HG03066 (cell line): ENCODE results near the gene TADA1.

Experiments used
- ATAC-seq: cut with Tn5 transposase; IDR thresholded peaks from one replicate; pipeline ENCODE4 v1.9.1; 2021; ENCODE audit warnings: low read depth; ENCODE audit not compliant: unreplicated experiment

Gene TADA1, protein sequence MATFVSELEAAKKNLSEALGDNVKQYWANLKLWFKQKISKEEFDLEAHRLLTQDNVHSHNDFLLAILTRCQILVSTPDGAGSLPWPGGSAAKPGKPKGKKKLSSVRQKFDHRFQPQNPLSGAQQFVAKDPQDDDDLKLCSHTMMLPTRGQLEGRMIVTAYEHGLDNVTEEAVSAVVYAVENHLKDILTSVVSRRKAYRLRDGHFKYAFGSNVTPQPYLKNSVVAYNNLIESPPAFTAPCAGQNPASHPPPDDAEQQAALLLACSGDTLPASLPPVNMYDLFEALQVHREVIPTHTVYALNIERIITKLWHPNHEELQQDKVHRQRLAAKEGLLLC

DNA sequence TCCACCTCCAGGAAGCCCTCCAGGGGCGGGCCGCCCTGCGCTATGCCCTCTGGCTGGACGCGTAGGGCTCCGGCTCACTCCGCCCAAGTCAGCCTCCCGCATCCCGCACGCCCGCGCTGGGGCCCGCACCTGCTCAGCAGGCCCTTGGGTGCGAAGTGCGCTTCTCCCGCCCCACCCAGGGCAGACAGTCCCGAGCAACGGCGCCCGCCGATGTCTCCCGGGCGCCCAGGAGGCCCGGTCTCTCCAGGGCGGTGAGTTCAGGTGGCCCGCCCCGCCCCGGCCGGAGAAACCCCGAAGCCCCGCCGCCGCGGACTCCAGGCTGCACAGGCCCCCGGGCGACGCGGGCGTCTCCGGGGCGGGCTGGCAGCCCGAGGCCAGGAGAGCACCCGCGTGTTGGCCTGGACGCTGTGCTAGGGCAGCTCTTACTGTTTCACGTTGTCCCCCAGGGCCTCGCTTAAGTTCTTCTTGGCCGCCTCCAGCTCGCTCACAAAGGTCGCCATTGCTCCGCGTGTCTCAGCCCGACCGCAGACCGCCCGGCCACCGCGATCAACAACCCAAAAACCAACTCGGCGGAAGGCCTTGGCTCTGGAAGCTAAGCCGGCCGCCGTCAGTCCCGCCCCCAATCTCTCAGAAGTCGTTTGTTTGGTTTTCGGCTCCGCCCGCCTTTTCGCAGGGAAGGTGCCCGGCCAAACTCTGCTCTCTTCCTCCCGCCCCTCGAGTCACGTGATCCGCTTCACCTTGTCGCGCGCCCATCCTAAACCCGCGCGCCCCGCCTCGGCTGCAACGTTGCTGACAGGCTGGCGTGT is at the start of gene TADA1:
TADA1 (minus strand) TSS at position 531 of the 806 bp plus-strand sequence; CDS start at position 500, 31 bp downstream.
- ATAC-seq: peak; percentile 91

DNA sequence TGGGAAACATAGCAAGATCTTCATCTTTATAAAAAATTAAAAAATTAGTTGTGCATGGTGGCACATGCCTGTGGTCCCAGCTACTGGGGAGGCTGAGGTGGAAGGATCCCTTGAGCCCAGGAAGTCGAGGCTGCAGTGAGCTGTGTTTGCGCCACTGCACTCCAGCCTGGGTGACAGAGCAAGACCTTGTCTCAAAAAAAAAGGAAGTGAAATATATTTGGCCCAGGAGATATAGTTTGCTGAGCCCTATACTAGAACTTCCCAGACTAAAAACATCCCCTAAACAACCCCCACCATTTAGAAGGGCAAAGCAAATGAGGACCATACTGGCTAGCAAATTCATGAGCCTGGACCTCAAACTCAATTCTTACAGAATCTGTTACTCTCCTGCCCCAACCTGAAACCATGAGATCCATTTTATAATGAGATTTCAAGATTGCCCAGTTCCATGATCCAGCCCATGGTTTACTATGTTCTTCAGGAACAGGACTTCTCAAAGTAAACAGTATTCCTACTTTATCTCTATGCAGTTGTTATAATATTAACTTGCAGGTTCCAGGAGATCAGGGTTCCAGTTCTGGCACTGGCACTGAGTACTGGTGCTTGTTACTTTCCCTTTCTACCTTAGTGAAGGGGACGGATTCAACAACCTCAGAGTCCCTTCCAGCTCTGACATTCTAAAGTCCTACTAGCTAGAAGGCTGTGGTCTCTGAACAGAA is 48.9 kb upstream of the TADA1 start:
- peak; percentile 76 for ATAC-seq

DNA sequence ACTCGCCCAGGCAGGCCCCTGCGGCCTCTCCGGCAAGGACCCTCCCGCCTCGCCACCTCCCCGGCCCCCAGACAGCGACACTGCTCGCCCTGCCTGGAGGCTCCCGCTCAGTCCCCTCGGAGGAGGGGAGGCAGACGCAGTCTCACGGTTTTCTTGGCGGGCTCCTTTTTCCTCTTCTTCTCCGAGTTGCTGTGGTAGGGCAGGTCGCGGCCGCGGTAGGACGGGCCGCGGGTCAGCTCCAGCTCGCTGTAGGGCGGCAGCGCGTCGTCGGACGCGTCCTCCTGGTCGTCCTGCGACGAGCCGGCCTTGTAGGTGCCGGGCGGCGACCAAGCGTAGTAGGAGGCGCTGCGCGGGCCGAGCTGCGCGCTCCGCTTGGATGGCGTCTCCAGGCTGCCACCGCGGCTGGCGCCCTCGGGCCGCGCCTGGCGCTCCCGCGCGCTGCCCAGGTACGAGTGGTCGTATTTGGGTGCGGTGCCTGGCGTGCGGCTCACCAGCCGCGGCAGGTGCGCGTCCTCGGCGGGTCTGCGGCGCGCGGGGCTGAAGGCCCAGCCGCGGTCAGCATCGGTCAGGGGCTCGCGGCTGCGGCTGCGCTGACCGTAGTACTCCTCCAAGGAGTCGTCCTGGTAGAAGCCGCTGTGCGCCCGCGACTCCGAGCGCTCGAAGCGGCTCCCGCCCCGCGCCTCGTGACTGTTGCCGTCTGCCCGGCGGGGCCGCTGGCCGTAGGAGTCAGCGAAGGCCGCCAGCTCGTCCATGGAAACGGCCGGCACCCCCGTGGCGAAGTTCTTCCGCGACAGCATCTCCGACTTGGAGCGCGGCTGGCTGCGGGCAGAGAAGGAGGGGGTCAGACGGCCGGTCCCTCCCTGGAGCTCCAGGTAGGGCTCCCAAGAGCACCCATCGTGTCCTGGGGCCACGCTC is 44.8 kb upstream of the TADA1 start:
- ATAC-seq: no peak

DNA sequence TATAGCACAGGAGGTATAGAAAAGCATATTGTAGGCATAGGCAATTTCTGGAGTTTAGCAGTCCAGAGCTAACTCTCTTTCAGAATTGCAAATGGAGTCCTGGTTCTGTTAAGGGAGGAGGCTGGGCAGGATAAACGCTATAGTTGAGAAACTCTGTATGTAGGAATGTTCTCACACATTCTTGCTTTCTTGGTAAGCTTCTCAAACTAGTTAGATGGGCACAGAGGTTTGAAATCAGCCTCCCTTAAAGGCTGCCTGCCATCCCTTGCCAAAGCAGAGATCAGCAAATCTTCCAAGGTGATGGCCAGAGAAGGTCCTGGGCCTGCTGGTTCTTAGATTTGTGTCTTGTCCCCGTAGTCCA is 42.9 kb upstream of the TADA1 start:
- no peak for ATAC-seq

DNA sequence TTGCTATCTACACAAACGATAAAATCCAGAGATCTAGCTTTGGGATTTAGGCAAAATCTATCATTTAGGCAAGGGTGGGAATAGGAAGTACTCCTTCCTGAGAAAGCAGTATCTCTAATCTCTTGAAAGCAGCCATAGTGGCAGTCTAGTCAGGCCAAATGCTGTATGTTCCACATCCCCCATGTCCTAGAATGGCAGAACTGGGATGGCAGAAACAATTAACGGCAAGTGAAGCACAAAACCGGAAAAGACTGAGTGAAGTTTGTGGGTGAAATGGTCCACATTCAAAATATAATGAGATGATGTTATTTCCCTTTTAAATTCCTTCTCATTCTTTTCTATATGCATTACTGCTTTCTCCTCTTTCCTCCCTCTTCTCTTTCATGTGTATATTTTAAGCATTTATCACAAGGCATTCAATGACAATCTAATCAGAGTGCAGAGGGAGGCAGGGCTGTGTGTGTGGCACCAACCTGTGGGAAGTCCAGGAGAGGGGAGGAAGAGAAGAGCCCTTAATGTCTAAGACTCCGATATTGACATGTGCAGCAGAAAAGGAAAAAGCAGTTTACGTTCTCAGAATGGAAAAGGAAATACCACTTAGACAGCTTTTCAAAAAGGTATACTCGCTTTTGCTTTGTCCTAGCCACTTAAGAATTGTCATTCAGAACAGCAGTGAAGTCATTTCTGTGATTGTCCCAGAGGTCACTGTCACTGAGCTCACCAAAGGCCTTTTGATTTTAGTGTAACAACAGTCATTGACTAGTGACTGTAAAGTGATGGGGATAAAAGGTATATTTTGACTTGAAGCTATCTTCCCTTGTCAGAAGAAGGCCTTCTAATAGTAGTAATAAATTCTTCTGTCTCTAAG is 42.3 kb upstream of the TADA1 start:
- no peak for ATAC-seq

DNA sequence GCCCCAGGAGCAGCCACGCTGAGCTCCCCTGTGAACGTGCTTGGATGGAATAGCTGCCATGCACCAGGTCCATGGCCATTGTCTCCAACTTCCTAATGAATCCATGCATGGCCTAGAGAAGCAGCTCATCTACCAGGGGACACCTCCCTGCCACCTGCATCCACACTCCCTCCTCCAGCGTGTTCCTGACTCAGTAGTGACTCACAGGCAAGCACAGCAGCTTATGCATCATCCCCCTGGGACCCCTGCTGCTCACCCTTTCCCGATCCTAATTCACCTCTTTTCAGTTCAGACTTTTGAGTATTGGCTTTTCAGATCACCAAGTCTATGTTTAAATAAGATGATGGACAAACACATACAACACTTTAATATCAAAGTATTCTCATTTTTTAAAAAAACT is 39.9 kb upstream of the TADA1 start:
- no peak for ATAC-seq

DNA sequence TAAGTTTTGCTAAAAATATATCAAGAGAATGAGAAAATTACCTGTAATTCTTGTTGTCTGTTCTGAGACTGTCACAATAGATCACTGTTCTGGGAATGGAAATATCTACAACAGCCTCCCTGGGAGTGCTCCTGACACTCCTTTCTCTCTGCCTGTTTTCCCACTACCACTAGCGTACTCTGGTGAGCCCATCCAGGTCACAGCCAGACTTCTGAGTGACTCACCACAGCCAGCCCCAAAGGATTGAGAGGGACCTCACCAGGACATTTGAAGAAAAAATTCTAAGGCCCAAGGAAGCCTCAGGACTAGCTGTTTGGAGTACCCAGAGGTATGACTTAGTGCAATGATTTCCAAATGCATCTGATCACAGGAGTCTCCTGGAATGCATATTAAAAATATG is 39.0 kb upstream of the TADA1 start:
- ATAC-seq: no peak

DNA sequence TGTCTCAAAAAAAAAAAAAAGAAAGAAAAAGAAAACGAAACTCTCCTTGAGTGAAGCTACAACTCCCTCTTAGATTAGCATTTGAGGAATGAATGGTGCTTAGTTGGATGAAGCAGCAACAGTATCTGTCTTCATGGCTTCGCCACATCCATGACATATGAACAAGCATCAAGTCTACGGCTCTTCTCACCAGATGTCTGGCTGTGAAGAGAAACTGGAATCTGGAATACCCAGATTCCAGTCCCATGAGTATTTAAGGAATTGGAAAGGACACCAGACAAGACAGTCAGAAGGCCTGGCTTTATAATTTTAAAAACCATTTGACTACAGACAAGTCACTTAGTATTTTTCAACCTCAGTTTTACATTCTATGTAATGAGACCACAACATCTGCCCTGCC is 38.0 kb upstream of the TADA1 start:
- no peak for ATAC-seq

DNA sequence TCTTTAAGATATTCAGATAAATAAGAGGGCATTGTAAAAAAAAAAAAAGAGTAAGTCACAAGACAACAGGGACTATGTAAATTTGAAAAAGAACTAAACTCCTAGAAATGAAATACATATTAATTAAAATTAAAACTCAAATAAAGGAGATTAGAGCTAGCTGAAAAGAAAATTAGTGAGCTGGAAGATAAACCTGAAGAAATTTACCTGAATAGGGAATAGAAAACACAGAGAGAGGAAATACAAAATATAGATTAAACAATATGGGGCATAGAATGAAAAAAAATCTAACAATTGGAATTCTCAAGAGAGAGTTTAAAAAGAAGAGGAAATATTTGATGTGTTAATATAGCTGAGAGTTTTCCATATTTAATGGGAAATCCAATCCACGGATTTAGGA is 35.6 kb upstream of the TADA1 start:
- ATAC-seq: no peak

DNA sequence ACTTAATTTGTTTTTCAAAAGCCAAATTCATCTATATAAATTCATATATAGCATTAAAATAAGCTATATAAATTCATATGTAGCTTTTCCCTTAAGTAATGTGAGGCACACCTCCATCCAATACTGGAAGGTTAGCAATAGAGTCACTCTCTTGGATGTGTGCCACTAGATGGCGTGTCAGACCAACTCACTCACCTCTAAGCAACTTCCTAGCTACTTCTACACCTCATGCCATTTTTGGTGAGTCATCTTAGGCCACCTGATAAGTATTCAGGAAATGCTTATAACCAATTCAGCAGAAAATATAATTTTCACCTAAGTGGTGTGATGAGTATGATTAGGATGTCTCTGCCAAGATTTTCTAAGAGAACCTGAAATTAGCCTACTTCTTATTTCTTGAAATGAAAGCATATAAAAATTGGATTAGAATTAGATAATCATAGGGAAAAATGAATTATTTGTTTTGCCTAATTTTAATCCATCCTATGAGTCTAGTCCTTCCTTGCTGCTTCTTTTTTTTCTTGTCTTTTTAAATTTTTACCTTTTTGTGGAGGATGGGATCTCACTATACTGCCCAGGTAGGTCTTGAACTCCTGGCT is 34.4 kb upstream of the TADA1 start:
- ATAC-seq: peak; percentile 97

DNA sequence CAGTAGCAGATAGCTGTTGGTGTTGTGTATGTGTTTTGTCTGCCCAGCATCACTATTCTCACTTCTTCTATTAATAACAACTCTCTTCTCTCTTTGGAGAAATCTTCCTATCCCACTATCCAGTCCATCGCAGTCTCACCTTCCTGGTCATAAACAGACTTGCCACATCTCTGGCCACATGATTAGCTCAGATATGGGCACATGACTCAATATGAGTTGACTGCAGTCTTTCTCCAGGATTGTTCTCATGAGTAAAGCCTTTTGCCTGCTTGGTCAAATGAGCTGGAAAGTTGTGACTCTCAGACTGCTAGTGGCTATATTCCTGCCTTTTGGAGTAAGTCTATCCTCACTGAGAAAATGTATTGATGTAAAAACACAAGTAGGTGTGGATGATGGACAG is 32.9 kb upstream of the TADA1 start:
- no peak for ATAC-seq

DNA sequence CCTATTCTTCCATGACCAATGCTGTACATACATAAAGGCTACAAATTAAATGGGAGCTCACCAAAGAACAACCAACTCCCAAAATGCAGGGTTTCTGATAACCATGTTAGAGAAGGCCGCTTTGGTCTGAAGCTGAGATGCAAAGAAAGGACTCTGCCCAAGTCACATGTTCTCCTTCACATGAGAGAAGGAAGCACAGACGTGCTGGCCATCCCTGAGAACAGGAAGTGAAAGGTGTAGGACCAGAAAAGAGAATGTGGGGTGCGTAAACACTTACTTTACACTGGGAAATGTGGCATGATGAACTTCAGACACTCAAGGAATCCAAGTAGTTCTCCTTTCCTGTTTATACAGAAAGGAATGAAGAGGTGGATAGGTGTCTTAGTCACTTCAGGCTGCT is 31.7 kb upstream of the TADA1 start:
- no peak for ATAC-seq

DNA sequence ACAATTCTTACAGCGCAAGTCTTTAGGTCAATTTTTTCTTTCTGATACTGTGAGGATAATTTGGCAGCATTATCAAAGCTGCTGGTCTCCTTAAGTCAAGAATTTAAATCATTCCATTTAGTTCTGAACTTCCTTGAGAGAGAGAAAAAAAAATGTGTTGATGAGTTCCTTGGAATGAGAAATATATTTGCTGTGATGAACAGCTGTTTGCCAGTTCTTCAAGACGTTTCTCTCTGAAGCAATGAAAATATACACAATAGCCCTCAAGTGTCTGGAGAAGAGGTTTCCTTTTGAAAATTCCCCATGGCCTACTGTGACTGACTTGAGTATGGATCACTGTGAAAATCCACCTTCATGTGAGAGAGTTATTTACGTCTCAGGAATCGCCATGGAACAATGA is 31.0 kb upstream of the TADA1 start:
- no peak for ATAC-seq

DNA sequence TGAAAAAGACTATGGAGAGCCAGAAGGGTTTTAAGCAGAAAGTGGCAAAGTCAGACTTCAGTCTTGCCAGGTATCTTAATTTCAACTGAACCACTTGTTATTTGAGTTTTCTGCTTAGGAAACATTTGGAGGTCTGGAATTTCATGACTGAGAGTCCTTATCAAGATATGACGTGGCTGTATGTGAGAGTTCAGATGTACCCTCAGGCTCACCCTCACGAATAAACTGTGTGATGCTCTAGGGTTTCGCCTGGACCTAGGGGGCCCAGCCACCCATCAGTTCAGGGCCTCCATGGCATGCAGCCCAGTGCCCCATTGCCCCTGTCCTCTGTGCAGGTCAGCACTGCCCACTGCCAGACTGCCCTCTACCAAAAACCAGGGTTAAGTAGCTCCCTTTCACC is 30.6 kb upstream of the TADA1 start:
- ATAC-seq: no peak

DNA sequence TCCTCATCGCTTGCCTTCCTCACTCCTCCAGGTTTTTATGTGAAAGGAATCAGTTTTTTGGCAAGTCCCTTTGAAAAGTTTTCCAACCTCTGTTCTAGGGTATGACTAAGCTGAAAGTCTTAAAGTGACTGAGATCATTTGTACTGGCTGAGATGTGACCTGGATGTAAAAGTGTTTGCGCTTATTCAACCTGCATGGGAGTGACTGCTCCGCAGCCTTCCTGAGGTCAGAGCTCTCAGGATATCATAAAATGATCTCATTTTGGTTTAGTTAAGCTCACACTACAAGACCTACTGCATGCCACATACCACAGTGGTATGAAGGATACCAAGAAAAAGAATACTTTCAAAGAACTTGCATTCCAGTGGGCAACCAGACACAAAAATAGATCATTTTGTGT is 29.8 kb upstream of the TADA1 start:
- no peak for ATAC-seq

DNA sequence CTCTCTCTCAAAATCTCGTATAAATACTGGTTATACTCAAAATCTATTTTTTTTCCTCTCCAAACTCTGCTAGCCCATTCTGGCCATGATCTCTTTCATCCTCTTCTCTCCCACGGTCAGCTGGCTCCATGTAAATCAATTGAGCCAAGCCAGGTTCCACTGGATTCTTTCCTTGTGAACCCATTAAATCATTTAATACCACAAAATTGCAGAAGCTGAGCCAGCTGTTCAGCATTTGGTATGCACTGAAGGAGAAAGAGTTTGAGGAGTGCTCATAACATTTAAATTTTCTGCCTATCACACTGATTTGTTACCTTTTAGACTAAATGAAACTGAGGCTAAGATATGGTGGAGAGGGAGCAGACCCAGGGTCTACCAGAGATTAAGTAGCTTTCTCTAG is 29.1 kb upstream of the TADA1 start:
- ATAC-seq: no peak

DNA sequence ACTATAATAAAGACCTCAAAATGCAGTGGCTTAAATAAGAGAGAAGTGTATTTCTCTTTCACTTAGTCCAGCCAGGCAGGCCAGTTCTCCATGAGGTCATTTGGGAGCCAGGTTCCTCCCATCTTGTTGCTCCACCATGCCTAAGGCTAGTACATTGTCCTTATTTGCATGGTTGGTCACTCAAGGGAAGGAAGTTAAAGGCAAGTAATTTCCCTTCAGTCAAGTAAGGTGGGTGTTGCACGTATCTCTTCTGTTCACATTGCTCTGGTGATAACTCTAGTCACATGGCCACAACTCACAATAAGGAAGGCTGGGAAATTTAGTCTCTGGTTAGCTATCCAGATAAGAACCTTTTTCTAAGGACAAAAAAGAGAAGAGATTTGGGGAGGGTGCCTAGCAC is 27.2 kb upstream of the TADA1 start:
- no peak for ATAC-seq

DNA sequence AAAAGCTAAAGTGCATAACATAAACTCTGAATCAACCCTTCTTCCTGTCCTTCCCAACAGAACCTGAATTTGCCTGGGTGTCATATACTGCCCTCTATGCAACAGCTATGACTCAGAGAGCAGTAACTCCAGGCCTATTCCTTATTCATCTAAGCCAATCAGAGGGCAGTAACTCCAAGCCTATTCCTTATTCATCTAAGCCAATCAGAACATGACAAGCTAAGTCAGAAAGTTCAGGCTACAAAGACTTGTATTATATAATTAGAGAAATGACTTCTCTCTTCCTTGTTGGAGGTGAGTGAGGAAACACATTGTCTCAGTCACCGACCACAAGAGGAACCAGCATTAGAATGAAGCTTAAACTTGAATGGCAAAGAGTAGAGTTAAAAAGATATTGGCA is 26.2 kb upstream of the TADA1 start:
- ATAC-seq: no peak

DNA sequence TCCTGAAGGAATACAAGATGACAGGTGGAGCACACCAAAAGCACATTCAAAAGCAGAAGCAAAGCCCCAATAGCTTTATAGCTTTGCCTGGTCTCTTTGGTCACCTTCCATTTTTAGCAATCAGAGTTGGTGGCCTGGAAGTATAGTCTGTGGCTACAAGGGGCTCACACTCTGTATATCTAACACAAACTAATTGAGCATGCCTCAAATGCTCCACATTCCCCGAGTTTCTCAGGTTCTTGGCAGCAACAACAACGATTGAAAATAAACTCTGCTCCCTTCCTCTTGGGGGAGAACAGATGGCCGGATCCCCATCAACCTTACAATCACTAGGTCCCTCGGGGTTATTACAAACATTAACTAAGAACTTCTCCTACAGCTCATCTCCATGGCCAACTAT is 24.9 kb upstream of the TADA1 start:
- ATAC-seq: no peak
